ENCODE results near the gene SLC33A1. TPM values are rescaled to one million over a fixed set of nuclear protein-coding genes. Genes with fewer than 3 reads are reported as not detected.
"Not testable (repeated sequence)": the region's sequence is repeated elsewhere in the genome, so short reads cannot be mapped to it uniquely, and the experiment has no call there.

Gene SLC33A1
- total and polyA plus RNA-seq, 5 experiments from 2014 or later = 11.2 to 32.2 (median 15.2) TPM

GRCh38 chr3:155859859-155860258 is 5.6 kb upstream of the SLC33A1 start:
- ATAC-seq (peak in 1 of 2 donors; percentile 29), DNase-seq (peak in 2 of 10 donors; percentile 7 to 19)
- H3K36me3 Mint-ChIP-seq = no peaks in the 10 kb centered on the region
- H3K4me1 Mint-ChIP-seq = peaks cover under 1 to 22% (median 14%) of the 10 kb centered on the region in 4 donors
- no peaks in the 10 kb centered on the region for H3K9me3 Mint-ChIP-seq
- H3K27ac Mint-ChIP-seq = peak overlapping the region in 5 of 10 donors; percentile 1 to 42 (median 6)
- H3K4me3 Mint-ChIP-seq = no peak overlapping the region
- H3K27me3 Mint-ChIP-seq = no peaks in the 10 kb centered on the region
- POLR2A ChIA-PET = no interaction called here

- Mint-ChIP-seq H3K4me1 (peaks cover 11 to 50% (median 38%) of the 10 kb centered on the region in 4 donors), H3K4me3 (peak overlapping the region; percentile 93 to 98 (median 96)), H3K27ac (peak overlapping the region; percentile 95 to 100 (median 99)), H3K27me3 (no peaks in the 10 kb centered on the region), H3K36me3 (peaks cover 0 to 21% (median 7%) of the 10 kb centered on the region in 3 donors), H3K9me3 (peaks cover 0 to 2% (median 0%) of the 10 kb centered on the region in 9 donors)
- DNase-seq = peak in 7 of 10 donors; percentile 5 to 66 (median 21)
- POLR2A ChIA-PET = interaction anchor here (0.7 to 4.1 kb wide), 8 partner anchors 9 to 1530 kb away, joined by 3 to 33 read pairs (median 6); partner anchors contain the start of genes C3orf33, CCNL1 and GMPS
- peak in 1 of 2 donors; percentile 1 for ATAC-seq
Observed at GRCh38 chr3:155853214-155854140, 750 bp downstream of the SLC33A1 start.

GRCh38 chr3:155852341-155852740 is 1.9 kb downstream of the SLC33A1 start:
- Mint-ChIP-seq H3K4me1 (peaks cover 15 to 58% (median 48%) of the 10 kb centered on the region in 4 donors), H3K27ac (peak overlapping the region; percentile 20 to 100 (median 60)), H3K27me3 (no peaks in the 10 kb centered on the region), H3K9me3 (peaks cover 0 to 2% (median 0%) of the 10 kb centered on the region in 9 donors), H3K36me3 (peaks cover 5 to 28% (median 12%) of the 10 kb centered on the region in 3 donors), H3K4me3 (peak overlapping the region; percentile 93 to 98 (median 96))
- POLR2A ChIA-PET = interaction anchor here (1.0 to 4.1 kb wide), 4 partner anchors 10 to 46 kb away, joined by 4 to 33 read pairs (median 13); partner anchors contain the start of genes C3orf33 and GMPS
- DNase-seq (no peak), ATAC-seq (no peak)

- not testable (repeated sequence) for H3K27me3 Mint-ChIP-seq, ATAC-seq, H3K9me3 Mint-ChIP-seq, H3K27ac Mint-ChIP-seq, DNase-seq
- H3K4me3 Mint-ChIP-seq = peak overlapping the region in 9 of 10 donors; percentile 31 to 66 (median 48)
- peaks cover 5 to 45% (median 12%) of the 10 kb centered on the region in 3 donors for H3K36me3 Mint-ChIP-seq
- peaks cover 19 to 72% (median 60%) of the 10 kb centered on the region in 4 donors for H3K4me1 Mint-ChIP-seq
- POLR2A ChIA-PET = interaction anchor here (0.6 to 1.0 kb wide), 2 partner anchors 1293 to 1310 kb away, joined by 3 to 5 read pairs; partner anchors contain the start of gene CCNL1
Observed at GRCh38 chr3:155849404-155849803, 4.8 kb downstream of the SLC33A1 start.

- H3K36me3 Mint-ChIP-seq = peaks cover 5 to 49% (median 12%) of the 10 kb centered on the region in 3 donors
- H3K4me3 Mint-ChIP-seq = peak overlapping the region in 9 of 10 donors; percentile 1 to 40 (median 31)
- H3K27me3 Mint-ChIP-seq = no peaks in the 10 kb centered on the region
- no peak for ATAC-seq
- peaks cover 17 to 77% (median 64%) of the 10 kb centered on the region in 4 donors for H3K4me1 Mint-ChIP-seq
- POLR2A ChIA-PET = no interaction called here
- no peak for DNase-seq
- no peak overlapping the region for H3K27ac Mint-ChIP-seq
- H3K9me3 Mint-ChIP-seq = no peaks in the 10 kb centered on the region
Observed at GRCh38 chr3:155847993-155848392, 6.2 kb downstream of the SLC33A1 start.

- no peaks in the 10 kb centered on the region for H3K27me3 Mint-ChIP-seq
- no peak for DNase-seq
- ATAC-seq = no peak
- POLR2A ChIA-PET = no interaction called here
- peak overlapping the region in 3 of 10 donors; percentile 28 to 53 (median 31) for H3K27ac Mint-ChIP-seq
- no peaks in the 10 kb centered on the region for H3K9me3 Mint-ChIP-seq
- H3K4me1 Mint-ChIP-seq = peaks cover 13 to 65% (median 50%) of the 10 kb centered on the region in 4 donors
- peak overlapping the region in 7 of 10 donors; percentile 12 to 54 (median 25) for H3K4me3 Mint-ChIP-seq
- H3K36me3 Mint-ChIP-seq = peaks cover 5 to 42% (median 10%) of the 10 kb centered on the region in 3 donors
Observed at GRCh38 chr3:155846119-155846518, 8.1 kb downstream of the SLC33A1 start.

- H3K36me3 Mint-ChIP-seq = peaks cover 5 to 32% (median 5%) of the 10 kb centered on the region in 3 donors
- ATAC-seq = no peak
- H3K9me3 Mint-ChIP-seq = no peaks in the 10 kb centered on the region
- no peak for DNase-seq
- H3K4me3 Mint-ChIP-seq = no peak overlapping the region
- peak overlapping the region in 2 of 10 donors; percentile 20 to 38 for H3K27ac Mint-ChIP-seq
- peaks cover 13 to 50% (median 45%) of the 10 kb centered on the region in 4 donors for H3K4me1 Mint-ChIP-seq
- H3K27me3 Mint-ChIP-seq = no peaks in the 10 kb centered on the region
- POLR2A ChIA-PET = no interaction called here
Observed at GRCh38 chr3:155843569-155843968, 10.7 kb downstream of the SLC33A1 start.

- H3K27me3 Mint-ChIP-seq = no peaks in the 10 kb centered on the region
Observed at GRCh38 chr3:155835341-155836071, 18.7 kb downstream of the SLC33A1 start.

GRCh38 chr3:155828490-155829098 is 25.6 kb downstream of the SLC33A1 start:
- ATAC-seq, H3K4me1 Mint-ChIP-seq, DNase-seq, H3K27ac Mint-ChIP-seq, H3K27me3 Mint-ChIP-seq, H3K4me3 Mint-ChIP-seq, POLR2A ChIA-PET, H3K9me3 Mint-ChIP-seq: not testable (repeated sequence)
- peaks cover 0 to 39% (median 9%) of the 10 kb centered on the region in 3 donors for H3K36me3 Mint-ChIP-seq

More at GRCh38 chr3:155835341-155836071, 18.7 kb downstream of the SLC33A1 start:
- H3K9me3 Mint-ChIP-seq = no peaks in the 10 kb centered on the region
- ATAC-seq (no peak), DNase-seq (no peak)
- no peak overlapping the region for H3K4me3 Mint-ChIP-seq
- no peak overlapping the region for H3K27ac Mint-ChIP-seq
- peaks cover 0 to 33% (median 14%) of the 10 kb centered on the region in 3 donors for H3K36me3 Mint-ChIP-seq
- H3K4me1 Mint-ChIP-seq = peaks cover 0 to 15% (median 11%) of the 10 kb centered on the region in 4 donors
- POLR2A ChIA-PET = no interaction called here

GRCh38 chr3:155815030-155815545 is 39.1 kb downstream of the SLC33A1 start:
- Mint-ChIP-seq H3K4me1 (no peaks in the 10 kb centered on the region), H3K4me3 (no peak overlapping the region), H3K27me3 (peaks cover 2 to 17% (median 8%) of the 10 kb centered on the region in 5 donors), H3K27ac (no peak overlapping the region), H3K9me3 (peaks cover 0 to 2% (median 0%) of the 10 kb centered on the region in 9 donors), H3K36me3 (peaks cover 0 to 2% (median 0%) of the 10 kb centered on the region in 3 donors)
- POLR2A ChIA-PET = no interaction called here
- no peak for ATAC-seq
- DNase-seq = no peak

GRCh38 chr3:155813224-155813623 is 41.0 kb downstream of the SLC33A1 start:
- H3K27ac Mint-ChIP-seq, POLR2A ChIA-PET, DNase-seq, ATAC-seq, H3K4me1 Mint-ChIP-seq, H3K9me3 Mint-ChIP-seq, H3K4me3 Mint-ChIP-seq, H3K36me3 Mint-ChIP-seq: not testable (repeated sequence)
- H3K27me3 Mint-ChIP-seq = peaks cover 7 to 17% (median 13%) of the 10 kb centered on the region in 5 donors

GRCh38 chr3:155809181-155809580 is 45.0 kb downstream of the SLC33A1 start:
- Mint-ChIP-seq H3K4me3 (no peak overlapping the region), H3K4me1 (peaks cover 4 to 19% (median 12%) of the 10 kb centered on the region in 4 donors), H3K9me3 (peaks cover 0 to 2% (median 0%) of the 10 kb centered on the region in 9 donors), H3K27ac (no peak overlapping the region), H3K36me3 (no peaks in the 10 kb centered on the region), H3K27me3 (peaks cover 7 to 17% (median 13%) of the 10 kb centered on the region in 5 donors)
- POLR2A ChIA-PET = no interaction called here
- ATAC-seq = no peak
- DNase-seq = no peak

All from naive thymus-derived CD8-positive, alpha-beta T cell (primary cell).